OCI-LY1 (cell line): ENCODE measurements around the gene COL8A1.

Experiments used
- H2AFZ ChIP-seq: fragments of 200-600 bp; sonication (generic), shearing (Covaris generic); 2 replicates; pipeline ENCODE4 v1.6.0; 2014; ENCODE audit warnings: antibody characterized with exemption, mild to moderate bottlenecking, low read length
- H3F3A ChIP-seq: fragments of 200-600 bp; sonication (generic), shearing (Covaris generic); 2 replicates; pipeline ENCODE4 v1.6.0; 2014; ENCODE audit warnings: mild to moderate bottlenecking, antibody characterized with exemption, low read length, moderate library complexity; ENCODE audit not compliant: insufficient read depth
- H3K27ac ChIP-seq: fragments of 200-600 bp; sonication (generic); 2 replicates; pipeline ENCODE4 v1.5.1; 2014; ENCODE audit warnings: low read length, mixed run types, mild to moderate bottlenecking, low read depth; ENCODE audit not compliant: poor library complexity, severe bottlenecking
- H3K27me3 ChIP-seq: fragments of 200-600 bp; sonication (generic); 2 replicates; pipeline ENCODE4 v1.6.0; 2014; ENCODE audit warnings: antibody characterized with exemption, mild to moderate bottlenecking, low read length, moderate library complexity; ENCODE audit not compliant: insufficient read depth
- H3K36me3 ChIP-seq: fragments of 200-600 bp; sonication (generic); 2 replicates; pipeline ENCODE4 v1.6.1; 2014; ENCODE audit warnings: mild to moderate bottlenecking, antibody characterized with exemption, low read length, moderate library complexity, mixed read lengths; ENCODE audit not compliant: insufficient read depth
- H3K4me1 ChIP-seq: fragments of 200-600 bp; sonication (generic); 2 replicates; pipeline ENCODE4 v1.5.1; 2014; ENCODE audit warnings: mild to moderate bottlenecking, low read length, moderate library complexity; ENCODE audit not compliant: insufficient read depth, severe bottlenecking
- H3K4me2 ChIP-seq: fragments of 200-600 bp; sonication (generic), shearing (Covaris generic); 2 replicates; pipeline ENCODE4 v1.6.1; 2014; ENCODE audit warnings: low read length
- H3K4me3 ChIP-seq: fragments of 200-600 bp; sonication (generic); 2 replicates; pipeline ENCODE4 v1.5.1; 2014; ENCODE audit warnings: low read length, low read depth, mild to moderate bottlenecking, mixed read lengths; ENCODE audit not compliant: poor library complexity, severe bottlenecking
- H3K79me2 ChIP-seq: fragments of 200-600 bp; shearing (Covaris generic); 2 replicates; pipeline ENCODE4 v1.6.1; 2016; ENCODE audit warnings: mixed run types, low read length, mixed read lengths; ENCODE audit not compliant: insufficient read depth
- H3K9ac ChIP-seq: fragments of 200-600 bp; sonication (generic), shearing (Covaris generic); 2 replicates; pipeline ENCODE4 v1.6.1; 2014; ENCODE audit warnings: mild to moderate bottlenecking, low read length, mixed read lengths
- H3K9me2 ChIP-seq: fragments of 200-600 bp; sonication (generic), shearing (Covaris generic); 2 replicates; pipeline ENCODE4 v1.6.1; 2014; ENCODE audit warnings: low read depth, mild to moderate bottlenecking, low read length, mixed read lengths
- H3K9me3 ChIP-seq: fragments of 200-600 bp; shearing (Covaris generic); 2 replicates; pipeline ENCODE4 v1.6.1; 2014; ENCODE audit warnings: low read length, mixed read lengths
- H4K20me1 ChIP-seq: fragments of 200-600 bp; sonication (generic), shearing (Covaris generic); 2 replicates; pipeline ENCODE4 v1.6.0; 2016; ENCODE audit warnings: mild to moderate bottlenecking, low read length; ENCODE audit not compliant: insufficient read depth
- CTCF ChIP-seq: fragments of 200-600 bp; sonication (generic), shearing (Covaris generic); IDR thresholded peaks from 2 replicates; pipeline ENCODE4 v1.5.1; 2017; ENCODE audit warnings: mild to moderate bottlenecking, antibody characterized with exemption, low read length, moderate library complexity, mixed read lengths
- EZH2 ChIP-seq: fragments of 200-600 bp; sonication (generic), shearing (Covaris generic); IDR thresholded peaks from 2 replicates; pipeline ENCODE4 v1.8.0; 2017; ENCODE audit warnings: borderline replicate concordance, mixed run types, mild to moderate bottlenecking, antibody characterized with exemption, low read length, moderate library complexity, mixed read lengths

Gene COL8A1

GRCh38 chr3:99666201-99666600, 27.8 kb downstream of the COL8A1 start:
- H3K27me3 ChIP-seq: no peaks in the 10 kb centered on the region
- no peak overlapping the region for H3K27ac ChIP-seq
- no peaks in the 10 kb centered on the region for H3K4me1 ChIP-seq
- no peaks in the 10 kb centered on the region for H3K36me3 ChIP-seq
- no peaks in the 10 kb centered on the region for H4K20me1 ChIP-seq
- no peaks in the 10 kb centered on the region for H3F3A ChIP-seq
- no peak overlapping the region for H3K9ac ChIP-seq
- no peak overlapping the region for H3K4me3 ChIP-seq
- no peaks in the 10 kb centered on the region for H3K9me3 ChIP-seq
- H2AFZ ChIP-seq: no peak overlapping the region
- no peak for TF ChIP-seq EZH2
- no peak for TF ChIP-seq CTCF
- no peaks in the 10 kb centered on the region for H3K79me2 ChIP-seq
- no peak overlapping the region for H3K4me2 ChIP-seq
- H3K9me2 ChIP-seq: no peaks in the 10 kb centered on the region

DNA sequence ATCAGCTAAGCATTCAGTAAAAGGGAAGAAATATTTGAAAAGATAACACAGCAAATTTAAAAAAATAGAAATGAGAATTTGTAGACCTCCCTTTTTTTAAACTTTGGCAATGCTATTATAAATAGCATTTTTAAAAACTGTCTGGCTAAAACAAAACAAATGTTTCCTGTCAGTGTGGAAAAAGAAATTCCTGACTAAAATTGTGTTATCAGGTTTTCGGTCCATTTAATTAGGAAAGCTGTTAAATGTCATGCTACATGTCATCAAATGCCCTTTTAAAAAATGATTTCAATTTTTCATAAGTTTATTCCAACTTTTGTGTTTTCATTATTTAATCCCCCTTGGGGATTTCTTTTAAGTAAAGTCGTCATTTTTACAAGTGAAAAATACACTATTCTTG, 29.6 kb downstream of the COL8A1 start:
- no peak overlapping the region for H3K4me3 ChIP-seq
- no peaks in the 10 kb centered on the region for H3F3A ChIP-seq
- no peaks in the 10 kb centered on the region for H3K79me2 ChIP-seq
- no peak for TF ChIP-seq CTCF
- no peak for TF ChIP-seq EZH2
- H3K9ac ChIP-seq: no peak overlapping the region
- H3K4me1 ChIP-seq: no peaks in the 10 kb centered on the region
- H3K27me3 ChIP-seq: no peaks in the 10 kb centered on the region
- no peaks in the 10 kb centered on the region for H4K20me1 ChIP-seq
- no peaks in the 10 kb centered on the region for H3K36me3 ChIP-seq
- H3K27ac ChIP-seq: no peak overlapping the region
- H2AFZ ChIP-seq: no peak overlapping the region
- H3K9me2 ChIP-seq: no peaks in the 10 kb centered on the region
- no peaks in the 10 kb centered on the region for H3K9me3 ChIP-seq
- no peak overlapping the region for H3K4me2 ChIP-seq

DNA sequence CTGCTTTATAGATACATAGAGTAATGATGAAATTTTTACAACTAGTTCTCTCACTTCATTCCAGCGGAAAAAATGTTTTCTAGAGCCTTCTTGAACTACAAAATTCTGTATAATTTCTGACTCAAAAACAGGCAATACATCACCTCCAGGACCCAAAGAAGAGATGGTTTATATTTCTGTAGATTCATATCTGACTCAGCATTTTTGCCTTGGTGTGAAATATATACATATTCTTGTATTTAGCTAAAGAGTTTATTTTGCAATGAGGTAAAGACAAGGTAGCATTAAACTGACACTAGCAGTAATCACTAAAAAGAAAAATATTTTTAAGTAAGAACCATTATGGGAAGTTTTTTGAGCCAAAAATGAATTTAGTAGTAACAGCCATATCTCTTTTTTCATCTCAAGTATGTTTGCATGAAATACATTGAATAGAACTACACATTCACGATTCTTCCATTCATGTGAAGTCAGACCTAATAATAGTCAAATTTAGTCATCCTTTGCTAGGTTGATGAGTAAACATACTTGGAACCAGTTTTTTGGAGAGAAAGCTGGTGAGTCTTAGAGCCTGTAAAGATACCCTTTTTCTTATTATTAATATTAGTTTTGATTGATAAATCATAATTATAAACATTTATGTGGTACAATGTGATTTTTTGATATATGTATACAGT, 31.6 kb downstream of the COL8A1 start:
- Histone ChIP-seq H3K79me2 (no peaks in the 10 kb centered on the region), H3K27ac (no peak overlapping the region), H3K4me3 (no peak overlapping the region), H3K4me1 (no peaks in the 10 kb centered on the region), H4K20me1 (no peaks in the 10 kb centered on the region), H2AFZ (no peak overlapping the region), H3K9me3 (no peaks in the 10 kb centered on the region), H3K4me2 (no peak overlapping the region), H3K36me3 (no peaks in the 10 kb centered on the region), H3K9ac (no peak overlapping the region), H3F3A (no peaks in the 10 kb centered on the region), H3K9me2 (no peaks in the 10 kb centered on the region), H3K27me3 (no peaks in the 10 kb centered on the region)
- TF ChIP-seq CTCF: no peak
- TF ChIP-seq EZH2: no peak
